CD4-positive, alpha-beta T cell treated with Interleukin-15 for 1 hour (primary cell): ENCODE data around the gene PDGFD.
A peak's percentile ranks its signal among the peaks of the same experiment; 100 is the strongest.

Experiments used
- DNase-seq: peaks from one replicate; pipeline ENCODE4 v3.0.0-alpha.2; 2020

PDGFD gene

DNA sequence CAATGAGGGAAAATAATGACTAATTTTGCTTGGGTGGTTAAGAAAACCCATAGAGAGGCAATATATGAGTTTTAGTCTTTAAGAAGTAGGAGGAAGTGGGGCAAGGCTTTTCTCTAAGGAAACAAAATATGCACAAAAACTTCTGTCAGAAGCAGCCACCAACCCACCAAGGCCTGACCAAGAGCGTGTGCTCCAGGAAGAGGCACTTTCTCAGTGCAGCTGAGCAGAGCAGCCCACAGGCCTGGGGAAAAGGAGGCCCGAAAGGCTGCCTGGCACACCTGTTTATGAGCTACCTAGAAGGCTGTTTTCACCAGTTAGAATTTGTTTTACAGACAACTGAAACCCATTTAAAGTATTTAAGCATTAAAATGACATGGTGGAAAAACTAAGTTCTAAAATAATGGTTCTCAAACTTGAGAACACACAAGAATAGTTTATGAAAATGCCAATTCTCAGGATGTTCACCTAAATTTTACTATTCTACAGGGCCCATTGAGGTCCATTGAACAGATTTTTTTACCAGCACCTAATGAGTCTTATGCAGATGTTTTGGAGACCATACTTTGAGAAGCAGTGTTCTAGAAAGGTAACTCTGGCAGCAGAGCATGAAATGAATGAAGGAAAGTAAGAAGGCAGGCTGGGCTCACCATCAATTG, 288.0 kb downstream of the PDGFD start:
- DNase-seq = no peak

DNA sequence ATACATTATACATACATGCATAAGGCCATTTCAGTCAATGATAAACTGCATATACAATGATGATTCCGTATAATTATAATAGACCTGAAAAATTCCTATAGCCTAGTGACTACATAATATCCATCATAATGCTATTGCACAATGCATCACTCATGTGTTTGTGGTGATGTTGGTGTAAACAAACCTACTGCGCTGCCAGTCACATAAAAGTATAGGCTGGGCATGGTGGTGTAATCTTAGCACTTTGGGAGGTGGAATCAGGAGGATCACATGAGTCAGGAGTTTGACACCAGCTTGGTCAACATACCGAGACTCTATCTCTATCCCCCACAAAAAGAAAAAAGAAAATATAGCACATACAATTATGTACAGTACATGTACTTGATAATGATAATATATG, 291.2 kb downstream of the PDGFD start:
- DNase-seq = no peak

DNA sequence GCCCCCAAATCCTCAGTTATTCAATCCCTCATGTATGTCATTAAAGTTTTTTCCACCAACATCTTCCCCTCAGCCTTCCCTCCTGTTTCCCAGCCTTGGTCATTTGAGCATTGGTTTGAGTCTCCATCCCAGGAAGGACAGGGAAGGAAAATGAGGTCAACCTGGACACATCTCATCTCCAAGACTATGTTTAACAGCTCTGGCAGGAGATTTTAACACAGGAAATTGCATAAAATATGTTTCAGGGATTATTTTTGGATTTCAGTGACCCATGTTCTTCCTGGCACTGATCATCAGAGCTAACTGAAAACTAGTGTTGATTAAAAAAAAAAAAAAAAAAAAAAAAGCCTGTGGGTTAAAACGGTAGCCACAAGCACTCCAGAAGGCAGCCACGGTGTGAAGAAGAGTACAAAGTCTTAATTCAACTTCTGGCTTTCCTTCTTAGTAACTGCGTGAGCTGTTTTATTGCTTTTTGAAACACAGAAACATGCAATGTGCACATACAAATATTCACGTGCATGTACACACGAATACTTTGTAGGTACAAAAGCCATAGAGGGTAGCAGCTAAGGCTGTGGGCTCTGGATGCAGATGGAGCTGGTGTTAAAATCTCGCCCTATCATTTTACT, 291.9 kb downstream of the PDGFD start:
- no peak for DNase-seq

- DNase-seq = peak; percentile 17
Measured at GRCh38 chr11:103870821-103871309, 293.1 kb downstream of the PDGFD start.

GRCh38 chr11:103867481-103867880, 296.5 kb downstream of the PDGFD start:
- no peak for DNase-seq

- no peak for DNase-seq
Measured at GRCh38 chr11:103863497-103863896, 300.4 kb downstream of the PDGFD start.

DNA sequence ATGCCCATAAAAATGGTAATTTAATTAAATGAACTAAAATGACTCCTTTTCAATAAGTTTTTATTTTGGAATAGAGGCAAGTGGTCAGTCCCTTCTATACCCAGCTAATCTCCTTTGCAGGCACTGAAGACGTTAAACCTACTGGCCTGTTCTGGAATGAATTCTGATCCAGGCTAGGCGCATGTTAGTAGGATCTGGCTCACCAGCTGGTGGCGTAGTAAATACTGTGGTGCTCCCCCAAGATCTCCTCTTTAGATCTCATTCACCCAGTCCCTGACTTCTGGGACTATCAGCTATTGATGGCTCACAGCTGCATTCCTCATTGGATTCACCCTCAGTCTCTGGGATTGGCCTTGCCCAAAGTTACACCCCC, 301.2 kb downstream of the PDGFD start:
- no peak for DNase-seq

DNA sequence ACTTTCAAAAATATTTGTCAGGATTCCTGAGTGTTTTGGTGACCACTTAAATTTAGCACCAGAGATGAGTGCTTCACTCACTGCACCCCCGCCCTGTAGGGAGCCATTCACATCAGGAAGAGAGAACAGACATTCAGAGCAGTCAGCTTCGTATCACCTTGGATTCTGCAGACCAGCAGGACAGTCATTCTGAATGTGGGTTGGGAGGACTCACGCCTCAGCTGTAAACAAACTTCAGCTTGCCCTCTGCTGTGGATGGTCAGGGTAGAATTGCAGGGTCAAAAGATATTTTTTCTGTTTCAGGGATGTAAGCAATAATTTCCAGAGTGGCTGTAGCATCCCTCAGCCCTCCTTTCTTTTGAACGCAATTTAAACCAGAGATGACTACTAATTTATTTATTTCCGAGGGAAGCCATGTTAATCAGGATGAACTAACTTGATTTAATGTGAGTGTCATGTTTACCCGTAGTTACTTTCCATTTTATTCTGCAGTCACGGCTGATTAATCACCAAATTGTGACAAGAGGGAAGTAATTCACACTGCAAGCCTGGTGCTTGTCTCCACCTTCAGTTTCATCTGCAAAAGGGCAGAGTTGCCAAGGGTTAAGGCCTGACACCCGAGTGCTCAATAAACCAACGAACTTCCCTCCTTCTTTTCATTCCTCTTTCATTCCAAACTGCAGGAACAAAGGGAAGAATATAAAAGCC, 301.7 kb downstream of the PDGFD start:
- DNase-seq = no peak
